Heart left ventricle (tissue), 16 donors: ENCODE results near the gene ZCWPW1. TPM values are rescaled to one million over a fixed set of nuclear protein-coding genes. Genes with fewer than 3 reads are reported as not detected.

Experiments
- ATAC-seq, 4 donors: fragments of 200-7000 bp; cut with Tn5 transposase; one replicate each; pipeline ENCODE4 v1.9.1; 2020 to 2022; ENCODE audit warnings: moderate library complexity in 4 of 4, mild to moderate bottlenecking in 3 of 4, moderate number of reproducible peaks in 1 of 4
- DNase-seq, 5 donors: peaks; one replicate each; pipeline ENCODE4 v3.0.0-alpha.2; 2020
- H3K27ac ChIP-seq, 12 donors: fragments of 200-600 bp; sonication (generic) in 4 of 12; one replicate each; pipeline versions ENCODE4 v1.5.0 to v1.8.0; 2016 to 2022; ENCODE audit warnings: mild to moderate bottlenecking in 2 of 12
- H3K27me3 ChIP-seq, 9 donors: fragments of 200-600 bp; sonication (generic) in 2 of 9; one replicate each; pipeline versions ENCODE4 v1.5.1 to v1.8.0; 2016 to 2022; ENCODE audit warnings: mild to moderate bottlenecking in 3 of 9
- H3K36me3 ChIP-seq, 9 donors: fragments of 200-600 bp; sonication (generic) in 2 of 9; one replicate each; pipeline versions ENCODE4 v1.5.0 to v1.8.0; 2018 to 2022; ENCODE audit warnings: mild to moderate bottlenecking in 2 of 9
- H3K4me1 ChIP-seq, 12 donors: fragments of 200-600 bp; sonication (generic) in 4 of 12; one replicate each; pipeline versions ENCODE4 v1.5.0 to v1.8.0; 2016 to 2022; ENCODE audit warnings: mild to moderate bottlenecking in 3 of 12
- H3K4me3 ChIP-seq, 12 donors: fragments of 200-600 bp; sonication (generic) in 4 of 12; one replicate each; pipeline versions ENCODE4 v1.5.0 to v1.8.0; 2017 to 2022; ENCODE audit warnings: mild to moderate bottlenecking in 9 of 12, moderate library complexity in 4 of 12
- H3K9me3 ChIP-seq, 12 donors: fragments of 200-600 bp; sonication (generic) in 4 of 12; one replicate each; pipeline versions ENCODE4 v1.5.0 to v1.8.0; 2016 to 2022; ENCODE audit warnings: mild to moderate bottlenecking in 1 of 12
- POLR2A ChIP-seq, 2 donors: fragments of 450-650 bp; IDR thresholded peaks; one replicate each; pipeline ENCODE4 v1.6.1; 2017; ENCODE audit warnings: antibody characterized with exemption in 2 of 2, mild to moderate bottlenecking in 2 of 2, moderate library complexity in 2 of 2
- WGBS, 4 donors: extraction: QIAGEN DNeasy Blood & Tissue Kit in 2 of 4; methylation state at CpG; one replicate each; pipeline versions ENCODE4 v1.1.5 to v1.1.7; 2013 to 2018; 5-methylcytosine and 5-hydroxymethylcytosine counted together
- intact Hi-C, 10 donors: fragments of 100-400 bp; cut with DNase I; formaldehyde crosslinking; loops; one replicate each; pipeline versions ENCODE4 v1.11.1 to v1.14.2; 2022
- polyA plus RNA-seq, 2 donors: library from polyadenylated mRNA; stranded (reverse); fragments of 200-250 nt; gene quantifications; one replicate each; pipeline ENCODE4 v1.2.3, GENCODE V29; 2013
- total RNA-seq, 9 donors: library from RNA; depleted of rRNA in 2 of 9; stranded (reverse); fragments of >200 nt in 2 of 9; fragmentation: NEBNext Ultra II Directional in 3 of 9; extraction: Animal tissue kit (Norgen Biotek cat#: 25700) in 3 of 9; gene quantifications; one replicate each; pipeline versions ENCODE4 v1.1.0 to v1.2.4, GENCODE V29; 2016 to 2023
- TF ChIP-seq, protein P1 (sequence below), 12 donors: fragments of 200-600 bp; sonication (generic) in 4 of 12; IDR thresholded peaks; one replicate each; pipeline versions ENCODE4 v1.5.0 to v1.8.0; 2018 to 2022; ENCODE audit warnings: antibody characterized with exemption in 12 of 12, mild to moderate bottlenecking in 5 of 12
- donor health status: ischemic (EF 13 %, LVEDD 7.1; RV severe dilation, severe dysfunction).
- donor health status: healthy with polysubstance abuse.
- donor health status: DM: no; HTN: yes; CAD: no.
- donor health status: DM: no; HTN: no; CAD: no.
- donor health status: ischemic (EF 25% LVEDD 6.9; RV normal size, moderate dysfunction).
- donor health status: ischemic (EF 25% LVEDD 5.7; RV mildly dilated, moderate dysfunction).
- donor health status: healthy.
- donor health status: DM: yes; HTN: yes; CAD: no.
- donor health status: ischemic (EF 35%, LVEDD 5.7; RV mildly dilated, moderate dysfunction).
- donor health status: nonischemic (EF 11% LVEDD 7.7; RV severe dilation, severe dysfunction).
- donor health status: DM: yes; HTN: yes; CAD: no.
- donor health status: PGD.
- donor health status: ischemic (EF 29% LVEDD 5.4; RV normal size, mild dysfunction).
- donor health status: nonischemic (EF 23%, LVEDD 6.1; RV moderate dilation, normal function).

The ZCWPW1 gene
- total and polyA plus RNA-seq, 11 donors, result 2.8 to 6.4 (median 4.0) TPM

DNA sequence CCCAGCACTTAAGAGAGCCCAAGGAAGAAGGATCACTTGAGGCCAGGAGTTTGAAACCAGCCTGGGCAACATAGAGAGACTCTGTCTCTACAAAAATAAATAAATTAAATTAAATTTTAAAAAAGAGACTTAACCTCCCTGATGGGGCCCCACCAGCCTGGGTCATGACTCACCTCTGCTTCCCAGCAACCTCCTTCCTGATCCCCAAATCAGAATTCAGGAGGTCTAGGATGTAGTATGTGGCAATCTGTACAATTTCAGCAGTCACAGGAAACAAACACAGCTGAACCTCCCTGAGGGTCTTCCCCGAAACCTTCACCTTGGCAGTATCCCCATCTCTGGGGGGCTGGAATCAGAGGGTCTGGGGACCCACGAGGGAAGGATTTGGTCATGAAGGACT, 17.5 kb upstream of the ZCWPW1 start:
- Histone ChIP-seq H3K36me3 (no peaks in the 10 kb centered on the region), H3K27me3 (no peaks in the 10 kb centered on the region), H3K9me3 (no peaks in the 10 kb centered on the region), H3K4me3 (no peak overlapping the region), H3K4me1 (peaks cover 0 to 43% (median 17%) of the 10 kb centered on the region in 12 donors), H3K27ac (peak overlapping the region in 2 of 12 donors; percentile 5 to 79)
- DNase-seq (no peak), ATAC-seq (no peak)
- no peak for TF ChIP-seq POLR2A (IDR thresholded peaks at IDR 0.05)
- TF ChIP-seq, protein P1, sequence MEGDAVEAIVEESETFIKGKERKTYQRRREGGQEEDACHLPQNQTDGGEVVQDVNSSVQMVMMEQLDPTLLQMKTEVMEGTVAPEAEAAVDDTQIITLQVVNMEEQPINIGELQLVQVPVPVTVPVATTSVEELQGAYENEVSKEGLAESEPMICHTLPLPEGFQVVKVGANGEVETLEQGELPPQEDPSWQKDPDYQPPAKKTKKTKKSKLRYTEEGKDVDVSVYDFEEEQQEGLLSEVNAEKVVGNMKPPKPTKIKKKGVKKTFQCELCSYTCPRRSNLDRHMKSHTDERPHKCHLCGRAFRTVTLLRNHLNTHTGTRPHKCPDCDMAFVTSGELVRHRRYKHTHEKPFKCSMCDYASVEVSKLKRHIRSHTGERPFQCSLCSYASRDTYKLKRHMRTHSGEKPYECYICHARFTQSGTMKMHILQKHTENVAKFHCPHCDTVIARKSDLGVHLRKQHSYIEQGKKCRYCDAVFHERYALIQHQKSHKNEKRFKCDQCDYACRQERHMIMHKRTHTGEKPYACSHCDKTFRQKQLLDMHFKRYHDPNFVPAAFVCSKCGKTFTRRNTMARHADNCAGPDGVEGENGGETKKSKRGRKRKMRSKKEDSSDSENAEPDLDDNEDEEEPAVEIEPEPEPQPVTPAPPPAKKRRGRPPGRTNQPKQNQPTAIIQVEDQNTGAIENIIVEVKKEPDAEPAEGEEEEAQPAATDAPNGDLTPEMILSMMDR (IDR thresholded peaks at IDR 0.05), result no peak
- 67 to 79% (median 72%) methylated on average over 2 of the region's 2 CpGs for whole genome bisulfite sequencing, 4 donors
- intact Hi-C loops, result no loop called here

DNA sequence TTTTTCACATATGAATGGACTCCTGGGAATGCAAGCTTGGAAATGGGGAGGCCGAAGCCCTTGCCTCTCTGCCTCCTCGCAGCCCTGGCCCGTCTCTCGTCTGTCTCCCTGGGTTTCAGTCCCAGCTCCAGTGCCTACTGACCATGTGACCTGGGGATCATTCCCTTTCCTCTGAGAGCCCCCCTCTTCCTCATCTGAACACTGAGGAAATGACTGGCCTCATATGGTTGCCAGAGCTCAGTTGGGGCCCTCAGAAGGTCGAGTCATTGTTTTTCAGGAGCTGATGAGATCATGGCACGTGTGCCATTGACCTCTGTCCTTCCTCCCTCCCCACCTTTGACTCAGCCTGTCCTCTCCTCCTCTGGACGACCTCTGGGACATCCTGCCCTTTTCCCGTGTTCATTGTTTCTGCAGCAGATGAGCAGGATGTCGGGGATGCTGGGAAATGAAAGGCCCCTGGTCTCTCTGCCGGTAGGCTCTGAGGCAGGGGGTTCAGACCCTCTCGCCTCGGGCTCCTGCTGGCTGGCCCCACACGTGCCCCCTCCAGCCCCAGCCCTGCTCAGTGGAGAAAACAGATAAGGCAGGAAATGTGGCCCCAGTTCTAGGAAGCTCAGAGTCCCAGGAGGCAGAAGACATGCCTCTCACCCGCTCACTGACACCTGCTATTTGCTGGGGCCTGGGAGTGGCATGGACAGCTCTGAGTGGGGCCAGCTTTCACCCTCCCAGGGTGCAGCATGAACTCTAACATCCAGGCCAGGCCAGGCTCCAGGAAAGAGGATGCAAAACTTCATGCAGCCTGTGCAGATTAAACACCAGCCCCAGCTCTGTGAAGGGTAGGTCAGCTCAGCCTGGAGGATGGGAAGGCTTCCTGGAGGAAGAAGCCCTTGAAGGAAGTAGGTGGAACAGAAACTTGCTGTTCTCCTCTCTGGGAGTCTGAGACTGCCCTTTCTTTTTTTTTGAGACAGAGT, 16.1 kb upstream of the ZCWPW1 start:
- Histone ChIP-seq H3K36me3 (no peaks in the 10 kb centered on the region), H3K27ac (peak overlapping the region; percentile 59 to 82 (median 78)), H3K4me1 (peaks cover 0 to 33% (median 16%) of the 10 kb centered on the region in 12 donors), H3K27me3 (no peaks in the 10 kb centered on the region), H3K9me3 (no peaks in the 10 kb centered on the region), H3K4me3 (no peak overlapping the region)
- TF ChIP-seq, protein P1 (IDR thresholded peaks at IDR 0.05), result no peak
- TF ChIP-seq POLR2A (IDR thresholded peaks at IDR 0.05), result no peak
- intact Hi-C loops, result no loop called here
- ATAC-seq (peak; percentile 57 to 93 (median 74)), DNase-seq (peak in 2 of 5 donors; percentile 60 to 61)
- WGBS, 4 donors, result 26 to 36% (median 28%) methylated on average over 9 to 14 of the region's 14 CpGs

DNA sequence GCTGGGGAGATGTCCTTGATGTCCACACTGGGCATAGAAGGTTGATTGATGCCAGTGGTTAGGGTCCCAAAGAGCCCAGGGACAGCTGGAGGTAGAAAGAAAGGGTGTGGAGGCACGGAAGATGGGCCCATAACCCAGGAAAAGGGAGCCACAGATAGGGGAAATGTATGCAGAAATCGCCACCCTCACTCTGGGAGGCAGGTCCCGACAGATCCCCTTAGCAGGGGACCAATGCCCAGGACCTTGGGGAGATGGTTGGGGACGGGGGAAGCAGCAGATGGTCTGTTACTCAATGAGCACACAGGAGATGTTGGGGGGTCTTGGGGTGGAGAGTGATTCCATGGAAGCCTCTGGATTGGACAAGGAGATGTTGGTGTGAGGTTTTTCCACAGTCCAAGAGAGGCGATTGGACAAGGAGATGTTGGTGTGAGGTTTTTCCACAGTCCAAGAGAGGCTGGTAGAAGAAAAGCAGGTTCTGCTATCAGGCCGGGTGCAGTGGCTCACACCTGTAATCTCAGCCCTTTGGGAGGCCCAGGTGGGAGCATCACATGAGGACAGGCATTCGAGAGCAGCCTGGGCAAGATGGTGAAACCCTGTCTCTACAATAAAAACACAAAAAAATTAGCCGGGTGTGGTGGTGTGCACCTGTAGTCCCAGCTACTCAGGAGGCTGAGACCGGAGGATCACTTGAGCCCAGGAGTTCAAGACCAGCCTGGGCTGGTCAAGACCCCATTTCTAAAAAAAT, 14.8 kb upstream of the ZCWPW1 start:
- peak in 1 of 5 donors; percentile 8 for DNase-seq
- peaks cover 0 to 33% (median 16%) of the 10 kb centered on the region in 12 donors for H3K4me1 ChIP-seq
- TF ChIP-seq, protein P1 (IDR thresholded peaks at IDR 0.05), result no peak
- no peak for TF ChIP-seq POLR2A (IDR thresholded peaks at IDR 0.05)
- ATAC-seq, result no peak
- no peak overlapping the region for H3K4me3 ChIP-seq
- H3K9me3 ChIP-seq, result no peaks in the 10 kb centered on the region
- 91 to 96% (median 94%) methylated on average over 9 of the region's 9 CpGs for WGBS, 4 donors
- intact Hi-C loops, result no loop called here
- H3K36me3 ChIP-seq, result no peaks in the 10 kb centered on the region
- no peaks in the 10 kb centered on the region for H3K27me3 ChIP-seq
- H3K27ac ChIP-seq, result peak overlapping the region in 11 of 12 donors; percentile 59 to 82 (median 79)
